NCI-H128 (cell line): ENCODE results near the gene FBLN7.
A peak's percentile ranks its signal among the peaks of the same experiment; 100 is the strongest.
"Not testable (repeated sequence)": the region's sequence is repeated elsewhere in the genome, so short reads cannot be mapped to it uniquely, and the experiment has no call there.

Source experiments
- DNase-seq: peaks from one replicate; lab custom pipeline; 2025; ENCODE audit not compliant: unreplicated experiment; lab: John Stamatoyannopoulos, UW

The FBLN7 gene

DNA sequence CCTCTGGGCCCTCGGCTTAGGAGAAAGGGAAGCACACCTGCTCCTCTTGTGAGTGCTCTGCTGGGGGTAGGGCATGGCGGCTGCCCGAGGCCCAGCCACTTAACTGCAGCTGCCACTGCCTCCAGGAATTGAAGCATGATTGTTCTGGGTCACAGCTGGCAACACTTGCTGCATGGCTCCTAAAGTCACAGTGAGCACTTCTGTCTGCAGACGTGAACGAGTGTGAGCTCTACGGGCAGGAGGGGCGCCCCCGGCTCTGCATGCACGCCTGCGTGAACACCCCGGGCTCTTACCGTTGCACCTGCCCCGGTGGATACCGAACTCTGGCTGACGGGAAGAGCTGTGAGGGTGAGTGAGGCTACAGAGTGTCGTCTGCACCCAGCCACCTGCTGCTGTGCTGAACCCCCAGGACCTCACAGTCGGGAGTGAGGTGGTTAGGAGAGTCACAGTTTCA, 44.4 kb downstream of the FBLN7 start:
- peak; percentile 95 for DNase-seq

DNA sequence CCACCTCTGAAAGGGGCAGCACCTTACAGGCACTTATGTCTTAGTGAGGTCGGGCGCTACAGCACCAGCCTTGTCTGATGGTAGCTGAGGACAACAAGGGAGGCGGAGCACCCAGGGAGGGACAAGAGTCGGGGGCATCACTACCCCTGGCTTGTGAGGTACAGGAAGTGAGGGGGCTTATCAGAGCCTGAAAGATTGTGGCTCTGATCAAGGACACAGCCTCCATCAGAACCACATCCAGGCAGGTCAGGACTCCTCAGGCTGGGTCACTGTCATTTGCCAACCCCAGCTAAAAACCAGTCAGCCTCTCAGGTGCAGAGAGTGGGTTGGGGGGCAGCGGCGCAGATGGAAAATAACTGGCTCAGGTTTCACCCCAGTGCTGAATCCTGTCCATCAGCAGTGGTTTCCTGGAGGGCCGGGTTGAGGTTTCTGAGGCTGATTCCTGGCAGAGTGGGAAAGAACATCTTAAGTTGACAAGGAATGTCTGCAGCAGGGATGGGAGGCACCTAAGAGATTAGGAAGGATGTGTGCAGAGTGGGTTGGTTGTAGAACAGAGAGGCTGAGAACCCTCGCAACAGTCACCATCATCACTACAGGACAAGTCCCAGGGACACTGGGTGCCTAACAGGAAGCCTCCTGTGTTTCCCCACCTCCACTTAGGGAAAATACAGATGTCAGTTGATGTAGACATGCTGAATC, 45.3 kb downstream of the FBLN7 start:
- no peak for DNase-seq

DNA sequence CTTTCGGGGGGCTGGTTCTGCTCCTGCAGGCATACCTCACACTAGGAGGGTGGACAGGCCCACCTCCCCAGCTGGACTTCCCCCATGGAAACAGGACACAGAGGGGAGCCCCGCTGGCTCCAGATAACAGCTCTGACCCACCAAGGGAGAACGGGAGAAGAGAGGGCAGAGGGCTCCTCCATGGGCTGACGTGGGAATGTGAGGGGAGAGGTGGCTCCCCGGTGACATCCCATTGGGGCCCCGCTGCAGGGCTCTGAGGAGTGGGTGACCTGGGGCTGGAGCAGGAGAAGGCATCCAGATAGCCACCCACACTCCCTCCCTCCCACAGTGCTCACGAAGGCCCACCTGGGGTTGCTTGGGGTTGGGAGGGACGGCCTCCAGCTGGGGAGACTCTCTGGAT, 45.9 kb downstream of the FBLN7 start:
- no peak for DNase-seq

DNA sequence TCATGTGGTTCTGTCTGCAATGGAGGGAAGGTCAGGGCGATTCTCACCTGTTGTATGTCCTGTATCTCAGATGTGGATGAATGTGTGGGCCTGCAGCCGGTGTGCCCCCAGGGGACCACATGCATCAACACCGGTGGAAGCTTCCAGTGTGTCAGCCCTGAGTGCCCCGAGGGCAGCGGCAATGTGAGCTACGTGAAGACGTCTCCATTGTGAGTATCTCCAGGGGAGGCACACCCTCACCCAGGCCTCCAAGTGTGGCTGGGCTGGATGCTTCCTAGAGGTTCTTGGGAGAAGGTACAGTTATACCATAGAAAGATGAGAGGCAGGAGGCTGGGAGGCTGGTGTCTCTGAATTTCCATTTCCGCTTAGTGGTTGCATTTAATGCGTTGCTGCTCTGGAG, 46.9 kb downstream of the FBLN7 start:
- DNase-seq, result no peak

DNA sequence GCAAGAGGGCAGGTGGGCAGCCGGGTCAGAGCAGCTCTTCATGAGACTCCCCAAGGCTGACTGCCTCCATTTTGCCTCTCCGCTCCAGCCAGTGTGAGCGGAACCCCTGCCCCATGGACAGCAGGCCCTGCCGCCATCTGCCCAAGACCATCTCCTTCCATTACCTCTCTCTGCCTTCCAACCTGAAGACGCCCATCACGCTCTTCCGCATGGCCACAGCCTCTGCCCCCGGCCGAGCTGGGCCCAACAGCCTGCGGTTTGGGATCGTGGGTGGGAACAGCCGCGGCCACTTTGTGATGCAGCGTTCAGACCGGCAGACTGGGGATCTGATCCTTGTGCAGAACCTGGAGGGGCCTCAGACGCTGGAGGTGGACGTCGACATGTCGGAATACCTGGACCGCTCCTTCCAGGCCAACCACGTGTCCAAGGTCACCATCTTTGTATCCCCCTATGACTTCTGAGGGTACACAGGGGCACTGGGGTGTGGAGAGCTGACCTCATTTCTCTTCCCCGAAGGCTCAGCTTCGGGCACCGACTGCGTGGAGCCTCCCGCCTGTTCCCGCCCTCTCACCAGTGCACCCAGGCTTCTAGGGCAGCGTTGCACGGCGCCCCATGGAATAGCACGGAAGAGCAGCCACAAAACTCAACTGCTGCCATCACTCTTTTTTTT, 49.0 kb downstream of the FBLN7 start:
- no peak for DNase-seq

DNA sequence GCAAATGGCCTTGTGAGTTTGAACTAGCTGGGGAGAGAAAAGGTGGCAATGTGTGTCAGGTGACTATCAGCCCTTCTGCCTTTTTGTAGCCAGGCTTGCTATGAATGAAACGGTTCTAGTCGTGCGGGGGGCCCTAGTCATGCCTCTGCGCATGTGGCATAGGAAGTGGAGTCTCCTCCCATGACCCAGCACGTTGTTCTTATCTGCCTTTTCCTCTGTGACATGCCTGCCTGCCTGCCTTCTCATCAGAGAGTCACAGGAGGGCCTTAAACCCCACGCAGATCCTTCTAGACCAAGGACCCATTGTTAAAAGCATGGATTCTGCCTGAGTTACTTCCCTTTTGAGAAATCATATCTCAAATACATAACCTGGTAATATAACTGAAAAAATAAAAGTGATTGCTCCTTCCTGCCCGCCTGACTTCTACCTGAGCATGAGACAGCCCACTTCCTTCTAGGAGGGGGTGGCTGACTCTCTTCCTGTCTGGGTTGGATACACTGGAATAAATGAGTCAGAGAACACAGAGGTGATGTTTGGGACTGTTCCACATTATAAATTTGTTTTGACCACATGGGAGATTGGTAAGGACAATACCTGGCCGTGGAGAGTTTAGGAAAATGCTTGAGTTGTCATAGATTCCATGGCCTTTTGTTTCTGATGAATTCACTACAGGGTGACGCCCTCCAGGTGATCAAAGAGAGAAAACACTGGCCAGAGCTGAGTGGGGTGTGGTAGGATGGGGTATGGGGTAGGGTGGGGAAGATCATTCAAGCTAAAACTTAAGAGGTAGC, 49.8 kb downstream of the FBLN7 start:
- DNase-seq, result no peak

DNA sequence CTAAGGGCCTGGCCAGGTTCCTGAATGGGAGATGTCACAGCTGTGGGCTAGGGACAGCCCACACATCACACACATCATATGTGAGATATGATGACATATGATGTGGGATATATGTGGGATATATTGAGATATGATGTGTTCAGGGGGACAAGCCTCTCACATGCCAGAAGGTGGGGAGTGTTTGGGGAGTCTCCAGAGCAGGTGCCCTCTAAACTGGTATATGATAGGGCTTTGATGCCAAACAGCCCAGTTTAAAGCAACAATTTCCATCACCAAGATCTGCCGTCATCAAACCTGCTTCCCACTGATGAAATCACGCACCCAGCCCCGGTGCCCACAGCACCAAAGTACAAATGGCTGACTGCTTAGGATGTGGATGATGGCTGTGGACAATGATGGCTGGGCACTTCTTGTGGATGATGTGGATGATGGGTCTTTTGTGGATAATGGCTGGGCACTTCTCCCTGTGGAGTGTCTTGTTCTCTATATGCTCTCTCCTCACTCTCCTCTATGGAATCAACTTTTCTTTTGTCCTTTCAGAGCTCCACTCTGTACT, 50.9 kb downstream of the FBLN7 start:
- DNase-seq, result no peak

DNA sequence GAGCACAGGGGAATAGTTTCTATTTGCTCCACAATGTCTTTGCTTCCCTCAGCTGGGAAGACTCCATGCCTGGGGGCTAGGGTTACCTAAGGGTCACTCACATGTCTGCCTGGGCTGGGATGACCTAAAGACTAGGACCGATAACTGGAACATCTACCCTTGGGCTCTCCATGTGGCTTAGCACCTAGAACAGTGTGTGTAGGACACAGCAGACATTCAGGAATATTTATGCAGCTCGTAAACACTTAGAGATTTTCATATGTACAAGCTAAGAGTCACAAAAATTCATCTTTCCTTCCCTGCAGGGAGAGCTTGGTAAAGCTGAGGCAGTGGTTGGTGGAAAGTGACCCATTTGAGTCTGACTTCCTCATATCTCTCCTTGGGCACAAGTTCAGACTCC, 55.8 kb downstream of the FBLN7 start:
- no peak for DNase-seq

DNA sequence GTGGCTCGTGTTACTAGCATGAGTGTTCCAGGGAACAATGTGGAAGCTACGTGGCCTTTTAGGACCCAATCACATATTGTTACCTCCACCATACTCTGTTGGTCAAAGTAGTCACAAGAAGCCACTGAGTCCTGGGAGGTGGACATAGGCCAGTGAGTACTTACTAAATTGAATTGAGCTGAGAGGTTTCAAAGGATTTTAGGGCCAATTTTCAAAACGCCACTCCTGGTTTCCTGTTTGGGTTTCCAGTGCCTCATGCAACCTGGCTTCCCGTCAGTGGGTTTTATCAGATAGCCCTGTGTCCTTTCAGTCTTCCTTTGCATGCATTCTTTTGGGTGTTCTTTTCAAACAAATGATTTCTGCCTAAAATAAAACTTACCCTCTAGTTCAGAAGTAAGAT, 56.3 kb downstream of the FBLN7 start:
- no peak for DNase-seq

DNA sequence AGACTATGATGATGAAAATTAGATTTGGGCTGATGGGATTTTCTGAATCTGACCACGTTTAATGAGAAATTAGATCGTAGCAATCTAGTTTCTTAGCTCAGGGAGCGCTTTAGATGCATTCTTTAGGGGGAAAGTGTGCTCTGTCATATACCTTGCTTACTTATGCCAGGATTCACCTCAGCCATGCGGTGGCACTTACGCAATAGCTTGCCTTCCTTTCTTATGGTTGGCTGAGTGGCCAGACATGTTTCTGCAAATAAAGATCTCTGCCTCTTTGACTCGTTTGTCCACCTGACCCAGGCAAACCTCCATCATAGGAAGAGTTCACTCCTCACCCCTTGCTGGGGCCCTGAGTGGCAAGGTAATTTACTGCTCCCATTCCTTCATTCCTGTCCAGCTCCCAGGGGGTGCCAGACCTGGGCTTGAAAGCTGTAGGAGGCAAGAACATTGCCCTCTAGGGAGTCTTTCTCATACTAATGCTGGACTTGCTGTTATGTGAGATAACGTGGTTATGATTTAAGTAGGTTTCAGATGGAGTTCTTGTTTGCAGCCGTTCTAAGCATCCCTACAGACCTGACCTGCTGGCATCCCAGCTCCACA, 57.1 kb downstream of the FBLN7 start:
- DNase-seq, result no peak

DNA sequence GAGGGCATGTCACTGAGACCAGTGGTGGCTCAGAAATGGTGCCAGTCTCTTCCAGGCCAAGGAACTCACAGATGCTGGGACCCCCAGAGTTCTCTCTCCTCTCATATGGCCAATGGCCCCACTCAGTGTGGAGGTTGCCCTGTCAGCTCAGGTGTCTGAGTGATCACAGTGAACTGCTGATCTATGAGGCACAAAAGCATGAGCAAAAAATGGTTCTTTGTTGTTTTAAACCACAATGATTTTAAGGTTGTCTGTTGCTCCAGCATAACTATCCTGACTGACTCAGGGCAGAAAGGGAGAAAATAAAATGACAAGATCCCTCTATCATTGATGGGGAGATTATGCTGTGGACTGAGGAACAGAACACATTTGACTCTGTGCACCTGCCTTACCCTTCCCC, 57.8 kb downstream of the FBLN7 start:
- no peak for DNase-seq

DNA sequence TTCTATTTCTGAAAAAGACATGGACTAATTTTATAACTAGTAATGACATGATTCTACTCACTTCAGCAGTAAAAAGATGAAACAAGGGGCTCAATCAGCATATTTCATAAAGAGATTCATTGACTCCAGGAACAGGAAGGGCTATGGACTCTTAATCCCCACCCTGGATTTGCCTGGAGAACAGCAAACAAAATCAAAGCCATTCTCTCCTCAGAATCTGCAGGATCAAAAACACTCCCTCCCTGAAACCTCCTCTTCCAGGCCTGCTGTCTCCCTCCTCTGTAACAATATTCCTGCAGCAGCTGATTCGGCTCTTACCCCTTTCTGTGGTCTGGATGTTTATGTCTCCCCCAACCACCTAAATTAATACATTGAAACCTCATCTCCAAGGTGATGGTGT, 59.7 kb downstream of the FBLN7 start:
- no peak for DNase-seq

DNA sequence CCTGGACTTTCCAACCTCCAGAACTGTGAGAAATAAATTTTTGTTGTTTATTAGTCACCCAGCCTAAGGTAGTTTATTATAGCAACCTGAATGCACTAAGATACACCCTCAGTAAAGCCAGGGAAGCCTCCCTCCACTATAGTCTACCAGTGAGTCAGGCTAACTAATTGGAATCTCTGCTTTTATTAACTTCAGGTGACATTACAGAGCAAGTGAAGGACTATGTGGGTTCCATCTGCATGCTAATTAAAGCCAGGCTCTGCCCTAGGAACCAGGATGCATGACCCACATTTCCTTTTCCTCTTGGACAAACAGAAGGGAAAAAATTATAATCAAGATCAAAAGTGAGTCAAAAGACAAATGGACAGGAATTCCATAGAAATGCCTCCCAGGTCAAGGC, 60.6 kb downstream of the FBLN7 start:
- DNase-seq, result no peak

DNA sequence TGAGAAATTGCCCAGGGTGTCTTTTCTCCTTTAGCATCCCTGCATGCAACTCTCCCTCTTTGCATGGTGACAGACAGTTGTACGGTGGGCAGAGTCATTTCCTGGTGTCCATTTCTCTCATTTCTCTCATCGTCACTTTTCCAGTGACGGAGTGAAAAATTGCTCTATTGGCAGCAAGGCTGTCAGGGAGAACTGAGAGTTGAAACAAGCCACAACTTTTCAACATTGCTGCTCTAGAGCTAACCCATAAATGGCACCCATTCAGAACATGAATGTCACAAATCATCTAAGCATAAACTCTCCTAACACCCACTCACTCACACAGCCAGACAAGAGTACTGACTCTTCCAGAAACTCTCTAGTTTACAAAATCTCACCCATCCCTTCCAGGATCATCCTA, 61.0 kb downstream of the FBLN7 start:
- DNase-seq, result no peak

DNA sequence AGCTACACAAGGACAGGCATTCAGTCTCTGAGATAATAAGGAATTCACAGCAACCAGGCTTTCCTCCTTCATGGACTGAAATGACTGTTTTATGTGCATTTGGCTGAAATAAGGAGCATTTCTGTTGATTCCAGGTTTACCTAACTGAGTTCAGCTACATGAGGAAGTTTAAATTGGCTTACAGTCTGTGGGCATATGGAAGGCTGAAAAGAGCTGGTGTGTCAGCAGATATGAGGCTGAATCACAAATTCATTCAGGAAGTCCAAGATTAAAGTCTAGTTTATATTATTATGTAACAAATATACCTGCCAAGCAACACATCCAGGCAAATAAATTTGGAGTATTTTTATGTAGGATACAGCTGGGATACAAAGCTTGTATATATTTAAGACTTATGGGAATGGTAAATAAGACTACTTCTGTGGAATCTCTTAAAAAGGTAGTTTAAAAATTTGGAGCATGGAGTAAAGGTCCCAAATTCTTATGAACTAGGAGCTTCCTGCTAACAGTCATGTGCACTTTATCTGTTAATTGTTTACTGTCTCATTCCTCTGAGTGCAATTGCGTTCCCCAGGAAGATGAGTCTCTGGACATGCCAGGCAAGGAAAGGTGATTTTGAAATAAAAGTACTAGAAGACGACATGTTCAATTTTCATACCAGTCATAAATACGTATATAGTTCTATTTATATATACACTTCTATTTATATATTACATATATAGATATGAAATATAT, 63.7 kb downstream of the FBLN7 start:
- DNase-seq, result no peak

DNA sequence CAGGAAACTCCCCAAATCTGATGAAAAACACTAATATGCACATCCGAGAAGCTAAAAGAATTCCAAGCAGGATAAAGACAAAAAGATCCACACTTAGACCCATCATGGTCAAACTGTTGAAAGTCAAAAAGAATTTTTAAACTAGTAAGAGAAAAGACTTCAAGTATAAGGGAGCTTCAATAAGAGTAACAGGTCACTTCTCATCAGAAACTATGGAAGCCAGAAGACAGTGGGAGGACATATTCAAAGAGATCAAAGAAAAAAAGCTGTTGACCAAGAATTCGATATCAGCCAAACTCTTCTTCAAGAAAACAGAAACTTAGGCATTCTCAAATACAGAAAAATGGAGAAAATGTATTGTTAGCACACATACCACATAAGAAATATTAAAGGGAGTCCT, 66.2 kb downstream of the FBLN7 start:
- no peak for DNase-seq

DNA sequence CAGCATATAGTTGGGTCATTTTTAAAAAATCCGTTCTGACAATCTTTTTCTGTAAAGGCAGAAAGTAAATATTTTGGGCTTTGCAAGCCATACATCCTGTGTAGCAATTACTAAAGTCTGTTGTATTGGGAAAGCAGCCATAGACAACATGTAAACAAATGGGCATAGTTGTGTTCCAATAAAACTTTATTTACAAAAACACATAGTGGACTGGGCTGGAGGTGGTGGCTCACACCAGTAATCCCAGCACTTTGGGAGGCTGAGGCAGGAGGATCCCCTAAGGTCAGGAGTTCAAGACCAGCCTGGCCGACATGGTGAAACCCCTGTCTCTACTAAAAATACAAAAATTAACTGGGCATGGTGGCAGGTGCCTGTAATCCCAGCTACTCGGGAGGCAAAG, 69.7 kb downstream of the FBLN7 start:
- not testable (repeated sequence) for DNase-seq

DNA sequence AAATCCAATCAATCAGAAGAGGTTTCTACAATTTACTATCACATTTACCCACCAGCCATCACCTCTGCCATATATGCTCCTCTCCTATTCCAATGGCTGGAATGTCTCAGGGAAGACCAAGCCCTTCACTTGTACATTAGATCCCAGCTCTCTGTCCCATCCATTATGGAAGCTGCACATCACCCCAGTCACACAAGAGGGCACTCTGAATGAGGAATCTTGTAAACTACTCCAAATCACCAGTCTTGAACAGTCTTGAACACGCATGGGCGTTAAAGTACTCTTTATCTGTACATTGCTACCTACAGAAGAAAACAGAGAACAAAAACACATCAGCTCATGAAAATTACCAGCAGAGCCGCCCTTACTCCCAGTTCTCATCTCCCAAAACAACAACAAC, 78.0 kb downstream of the FBLN7 start:
- no peak for DNase-seq

DNA sequence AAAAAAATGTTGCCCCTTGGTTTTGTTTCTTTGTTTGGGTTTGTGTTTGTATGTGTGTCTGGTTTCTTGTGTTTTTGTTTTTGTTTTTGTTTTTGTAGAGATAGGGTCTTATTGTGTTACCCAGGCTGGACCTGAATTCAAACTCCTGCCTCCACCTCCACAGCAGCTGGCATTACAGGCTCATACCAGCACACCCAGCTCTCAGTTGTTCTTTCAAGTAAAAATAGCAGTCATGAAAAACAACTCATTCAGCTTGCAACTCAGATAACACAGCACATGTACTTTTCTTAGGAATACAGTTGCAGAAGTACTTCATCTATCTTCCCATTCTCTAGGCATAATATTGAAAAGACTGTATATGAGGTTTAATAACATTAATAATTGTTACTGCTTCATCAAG, 79.7 kb downstream of the FBLN7 start:
- no peak for DNase-seq

DNA sequence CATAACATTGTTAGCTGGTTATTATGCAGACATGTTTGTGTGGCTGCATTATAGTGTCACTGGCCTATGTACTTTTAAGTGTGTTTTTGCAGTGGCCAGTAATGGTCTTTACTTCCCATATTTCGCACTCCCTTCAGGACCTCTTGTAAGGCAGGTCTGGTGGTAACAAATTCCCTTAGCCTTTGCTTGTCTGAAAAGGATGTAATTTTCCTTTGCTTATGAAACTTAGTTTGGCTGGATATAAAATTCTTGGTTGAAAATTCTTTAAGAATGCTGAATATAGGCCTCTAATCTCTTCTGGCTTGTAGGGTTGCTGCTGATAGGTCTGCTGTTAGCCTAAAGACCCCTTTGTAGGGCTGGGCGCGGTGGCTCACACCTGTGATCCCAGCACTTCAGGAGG, 82.0 kb downstream of the FBLN7 start:
- no peak for DNase-seq

DNA sequence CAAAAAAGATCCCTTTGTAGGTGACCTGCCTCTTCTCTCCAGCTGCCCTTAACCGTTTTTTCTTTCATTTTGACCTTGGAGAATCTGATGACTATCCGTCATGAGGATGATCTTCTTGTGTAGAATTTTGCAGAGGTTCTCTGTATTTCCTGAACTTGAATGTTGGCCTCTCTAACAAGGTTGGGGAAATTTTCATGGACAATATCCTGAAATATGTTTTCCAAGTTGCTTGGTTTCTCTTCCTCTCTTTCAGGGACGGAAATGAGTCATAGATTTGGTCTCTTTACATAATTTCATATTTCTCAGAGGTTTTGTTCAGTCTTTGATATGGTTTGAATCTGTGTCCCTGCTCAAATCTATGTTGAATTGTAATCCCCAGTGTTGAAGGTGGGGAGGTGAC, 82.6 kb downstream of the FBLN7 start:
- DNase-seq, result no peak
